NOMO-1 (cell line): ENCODE data around the gene CACNA1H.
"Not testable (repeated sequence)": the region's sequence is repeated elsewhere in the genome, so short reads cannot be mapped to it uniquely, and the experiment has no call there.

ENCODE experiments used
- DNase-seq, 2 experiments: peaks; one replicate each; lab custom pipeline; 2025; ENCODE audit not compliant: unreplicated experiment in 2 of 2; lab: John Stamatoyannopoulos, UW

Gene CACNA1H

GRCh38 chr16:1243363-1243762, 90.5 kb downstream of the CACNA1H start:
- DNase-seq = not testable (repeated sequence)

GRCh38 chr16:1243907-1244850, 91.3 kb downstream of the CACNA1H start:
- DNase-seq = not testable (repeated sequence)

- DNase-seq = peak; percentile 63 to 68
Measured at GRCh38 chr16:1244881-1245280, 92.0 kb downstream of the CACNA1H start.

- DNase-seq = no peak
Measured at GRCh38 chr16:1245452-1246020, 92.6 kb downstream of the CACNA1H start.

- not testable (repeated sequence) for DNase-seq
Measured at GRCh38 chr16:1247903-1248537, 95.1 kb downstream of the CACNA1H start.

- not testable (repeated sequence) for DNase-seq
Measured at GRCh38 chr16:1249031-1249755, 96.3 kb downstream of the CACNA1H start.

- DNase-seq = not testable (repeated sequence)
Measured at GRCh38 chr16:1253701-1254364, 100.9 kb downstream of the CACNA1H start.

GRCh38 chr16:1254821-1255220, 101.9 kb downstream of the CACNA1H start:
- not testable (repeated sequence) for DNase-seq

- not testable (repeated sequence) for DNase-seq
Measured at GRCh38 chr16:1255276-1256122, 102.6 kb downstream of the CACNA1H start, which contains the start of gene TPSD1. TPSD1 (plus strand) TSS chr16:1256069; CDS start chr16:1256281, 212 bp downstream.

GRCh38 chr16:1256296-1256873, 103.5 kb downstream of the CACNA1H start:
- not testable (repeated sequence) for DNase-seq

- DNase-seq = no peak
Measured at GRCh38 chr16:1256874-1257322, 104.0 kb downstream of the CACNA1H start.

GRCh38 chr16:1257561-1258224, 104.8 kb downstream of the CACNA1H start:
- no peak for DNase-seq

GRCh38 chr16:1258225-1258600, 105.3 kb downstream of the CACNA1H start:
- no peak for DNase-seq

- DNase-seq = peak in 1 of 2 experiments; percentile 13
Measured at GRCh38 chr16:1258906-1259759, 106.2 kb downstream of the CACNA1H start.

- no peak for DNase-seq
Measured at GRCh38 chr16:1259760-1260068, 106.8 kb downstream of the CACNA1H start.

- DNase-seq = no peak
Measured at GRCh38 chr16:1260101-1260680, 107.3 kb downstream of the CACNA1H start.
